Nephron (organoid): ENCODE data around the gene TMCO2.

Source experiments
- H3K27ac Mint-ChIP-seq, 3 experiments: 2 replicates each; pipeline ENCODE4 v1.8.0; 2020; ENCODE audit warnings: mixed read lengths in 3 of 3, mild to moderate bottlenecking in 2 of 3, moderate library complexity in 1 of 3
- H3K27me3 Mint-ChIP-seq: 2 replicates; pipeline ENCODE4 v1.8.0; 2021; ENCODE audit warnings: low read depth, mild to moderate bottlenecking, moderate library complexity, mixed read lengths
- H3K36me3 Mint-ChIP-seq: 2 replicates; pipeline ENCODE4 v1.8.0; 2020; ENCODE audit warnings: low read depth, mixed read lengths
- H3K4me1 Mint-ChIP-seq: 2 replicates; pipeline ENCODE4 v1.8.0; 2020; ENCODE audit warnings: mixed read lengths
- H3K4me3 Mint-ChIP-seq, 3 experiments: 2 replicates each; pipeline ENCODE4 v1.8.0; 2020; ENCODE audit warnings: mild to moderate bottlenecking in 3 of 3, mixed read lengths in 3 of 3, moderate library complexity in 2 of 3
- H3K9me3 Mint-ChIP-seq: 2 replicates; pipeline ENCODE4 v1.8.0; 2020; ENCODE audit warnings: mixed read lengths
- CTCF ChIP-seq, 3 experiments: fragments of 200-600 bp; sonication (generic); IDR thresholded peaks; one replicate each; pipeline ENCODE4 v1.5.0; 2021; ENCODE audit warnings: antibody characterized with exemption in 3 of 3; ENCODE audit not compliant: unreplicated experiment in 3 of 3

Gene TMCO2

GRCh38 chr1:40276122-40276521 is 28.4 kb downstream of the TMCO2 start:
- no peak for TF ChIP-seq CTCF (IDR thresholded peaks at IDR 0.05; ENCODE audit: unreplicated experiment in 3 of 3)
- Mint-ChIP-seq H3K9me3 (no peaks in the 10 kb centered on the region), H3K27ac (no peak overlapping the region), H3K4me1 (no peaks in the 10 kb centered on the region), H3K36me3 (peaks cover 56% of the 10 kb centered on the region), H3K27me3 (no peaks in the 10 kb centered on the region), H3K4me3 (no peak overlapping the region)

GRCh38 chr1:40281853-40282252 is 34.1 kb downstream of the TMCO2 start:
- no peaks in the 10 kb centered on the region for H3K4me1 Mint-ChIP-seq
- H3K27me3 Mint-ChIP-seq: no peaks in the 10 kb centered on the region
- no peak overlapping the region for H3K27ac Mint-ChIP-seq

GRCh38 chr1:40291293-40291692 is 43.6 kb downstream of the TMCO2 start:
- H3K27me3 Mint-ChIP-seq: no peaks in the 10 kb centered on the region
- peaks cover 52% of the 10 kb centered on the region for H3K36me3 Mint-ChIP-seq
- no peak for TF ChIP-seq CTCF (IDR thresholded peaks at IDR 0.05; ENCODE audit: unreplicated experiment in 3 of 3)
- H3K4me3 Mint-ChIP-seq: no peak overlapping the region
- H3K4me1 Mint-ChIP-seq: no peaks in the 10 kb centered on the region
- no peaks in the 10 kb centered on the region for H3K9me3 Mint-ChIP-seq
- H3K27ac Mint-ChIP-seq: no peak overlapping the region

More at GRCh38 chr1:40281853-40282252, 34.1 kb downstream of the TMCO2 start:
- no peak for TF ChIP-seq CTCF (IDR thresholded peaks at IDR 0.05; ENCODE audit: unreplicated experiment in 3 of 3)
- H3K36me3 Mint-ChIP-seq: peaks cover 42% of the 10 kb centered on the region
- no peaks in the 10 kb centered on the region for H3K9me3 Mint-ChIP-seq
- no peak overlapping the region for H3K4me3 Mint-ChIP-seq

- no peaks in the 10 kb centered on the region for H3K36me3 Mint-ChIP-seq
- no peak for TF ChIP-seq CTCF (IDR thresholded peaks at IDR 0.05; ENCODE audit: unreplicated experiment in 3 of 3)
- H3K27me3 Mint-ChIP-seq: no peaks in the 10 kb centered on the region
- H3K9me3 Mint-ChIP-seq: no peaks in the 10 kb centered on the region
- no peaks in the 10 kb centered on the region for H3K4me1 Mint-ChIP-seq
- no peak overlapping the region for H3K4me3 Mint-ChIP-seq
- H3K27ac Mint-ChIP-seq: no peak overlapping the region
These were observed 51.9 kb downstream of the TMCO2 start for GRCh38 chr1:40299366-40300248.

- Mint-ChIP-seq H3K27ac (no peak overlapping the region), H3K4me3 (no peak overlapping the region), H3K27me3 (no peaks in the 10 kb centered on the region), H3K36me3 (no peaks in the 10 kb centered on the region), H3K9me3 (no peaks in the 10 kb centered on the region), H3K4me1 (no peaks in the 10 kb centered on the region)
- TF ChIP-seq CTCF (IDR thresholded peaks at IDR 0.05; ENCODE audit: unreplicated experiment in 3 of 3): no peak
These were observed 52.5 kb downstream of the TMCO2 start for GRCh38 chr1:40300249-40300567.

- H3K27ac Mint-ChIP-seq: no peak overlapping the region
- H3K9me3 Mint-ChIP-seq: no peaks in the 10 kb centered on the region
- no peaks in the 10 kb centered on the region for H3K36me3 Mint-ChIP-seq
- no peak for TF ChIP-seq CTCF (IDR thresholded peaks at IDR 0.05; ENCODE audit: unreplicated experiment in 3 of 3)
- no peaks in the 10 kb centered on the region for H3K4me1 Mint-ChIP-seq
- no peaks in the 10 kb centered on the region for H3K27me3 Mint-ChIP-seq
- H3K4me3 Mint-ChIP-seq: no peak overlapping the region
These were observed 52.9 kb downstream of the TMCO2 start for GRCh38 chr1:40300651-40301050.
